ENCODE data around the gene KLF5. TPM values are rescaled to one million over a fixed set of nuclear protein-coding genes. Genes with fewer than 3 reads are reported as not detected.
A peak's percentile ranks its signal among the peaks of the same experiment; 100 is the strongest.

KLF5 gene
- total and polyA plus RNA-seq, 4 donors, result 22.2 to 58.6 (median 47.7) TPM

DNA sequence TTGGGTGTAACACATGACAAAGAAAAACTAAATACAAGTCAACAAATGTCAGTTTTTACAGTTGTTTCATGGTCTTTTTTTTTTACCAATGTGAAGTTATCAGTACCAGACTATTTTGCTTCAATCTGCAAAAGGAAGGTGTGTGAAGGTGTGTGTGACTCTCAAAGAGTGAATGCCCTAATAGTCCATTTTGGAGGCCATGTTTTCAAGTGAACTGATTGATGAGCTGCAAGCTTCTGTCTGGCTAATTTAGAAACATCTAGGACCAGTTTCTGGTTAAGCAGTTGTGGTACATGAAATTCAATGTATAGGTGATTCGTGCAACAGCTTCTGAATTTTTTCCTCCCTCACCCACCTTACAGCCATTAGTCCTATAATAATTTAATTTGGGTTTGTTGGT, 16.1 kb downstream of the KLF5 start:
- no peak for ATAC-seq (ENCODE audit: insufficient read depth, low FRiP score)
- TF ChIP-seq CTCF (IDR thresholded peaks at IDR 0.05; ENCODE audit: control extremely low read depth, extremely low read depth), result no peak
- Histone ChIP-seq H3K9me3 (ENCODE audit: control insufficient read depth in 4 of 4, insufficient read depth in 3 of 4, low read length in 3 of 4) (no peaks in the 10 kb centered on the region), H3K9ac (ENCODE audit: insufficient read depth in 1 of 2, low read length in 2 of 2) (no peak overlapping the region), H3K36me3 (ENCODE audit: control insufficient read depth in 4 of 4, insufficient read depth in 4 of 4, low read length in 4 of 4) (peaks cover 0 to 5% (median 0%) of the 10 kb centered on the region in 4 donors), H3K4me1 (ENCODE audit: control insufficient read depth in 5 of 5, insufficient read depth in 5 of 5, low read length in 5 of 5) (peaks cover 0 to 11% (median 0%) of the 10 kb centered on the region in 5 donors), H3K4me3 (no peak overlapping the region), H3K27me3 (ENCODE audit: control insufficient read depth in 3 of 3, insufficient read depth in 3 of 3, low read length in 2 of 3) (peaks cover 0 to 6% (median 0%) of the 10 kb centered on the region in 3 donors), H3K27ac (ENCODE audit: low read depth in 1 of 2, low read length in 1 of 2) (no peak overlapping the region)
- 85 to 90% methylated on average over 1 of the region's 1 CpG for WGBS, 2 donors
- DNase-seq, result no peak

DNA sequence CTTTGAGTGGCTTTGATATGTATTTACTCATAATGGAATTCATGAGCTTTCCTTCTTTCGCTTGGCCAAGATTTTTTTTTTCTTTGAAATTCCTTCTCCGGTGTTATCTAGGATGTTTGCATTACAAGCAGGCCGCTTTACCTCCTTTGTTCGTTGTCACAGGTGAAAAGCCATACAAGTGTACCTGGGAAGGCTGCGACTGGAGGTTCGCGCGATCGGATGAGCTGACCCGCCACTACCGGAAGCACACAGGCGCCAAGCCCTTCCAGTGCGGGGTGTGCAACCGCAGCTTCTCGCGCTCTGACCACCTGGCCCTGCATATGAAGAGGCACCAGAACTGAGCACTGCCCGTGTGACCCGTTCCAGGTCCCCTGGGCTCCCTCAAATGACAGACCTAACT, 16.7 kb downstream of the KLF5 start:
- H3K27me3 ChIP-seq (ENCODE audit: control insufficient read depth in 3 of 3, insufficient read depth in 3 of 3, low read length in 2 of 3), result peaks cover 0 to 6% (median 0%) of the 10 kb centered on the region in 3 donors
- H3K36me3 ChIP-seq (ENCODE audit: control insufficient read depth in 4 of 4, insufficient read depth in 4 of 4, low read length in 4 of 4), result peaks cover 0 to 5% (median 0%) of the 10 kb centered on the region in 4 donors
- H3K4me1 ChIP-seq (ENCODE audit: control insufficient read depth in 5 of 5, insufficient read depth in 5 of 5, low read length in 5 of 5), result peaks cover 0 to 11% (median 0%) of the 10 kb centered on the region in 5 donors
- H3K9me3 ChIP-seq (ENCODE audit: control insufficient read depth in 4 of 4, insufficient read depth in 3 of 4, low read length in 3 of 4), result no peaks in the 10 kb centered on the region
- TF ChIP-seq CTCF (IDR thresholded peaks at IDR 0.05; ENCODE audit: control extremely low read depth, extremely low read depth), result no peak
- WGBS, 2 donors, result 48 to 65% methylated on average over 18 of the region's 18 CpGs
- H3K27ac ChIP-seq (ENCODE audit: low read depth in 1 of 2, low read length in 1 of 2), result peak overlapping the region in 1 of 2 donors; percentile 55
- peak; percentile 15 for ATAC-seq (ENCODE audit: insufficient read depth, low FRiP score)
- peak; percentile 32 to 53 (median 43) for DNase-seq
- no peak overlapping the region for H3K9ac ChIP-seq (ENCODE audit: insufficient read depth in 1 of 2, low read length in 2 of 2)
- H3K4me3 ChIP-seq, result no peak overlapping the region

GRCh38 chr13:73075954-73076353, 17.1 kb downstream of the KLF5 start:
- Histone ChIP-seq H3K27ac (ENCODE audit: low read depth in 1 of 2, low read length in 1 of 2) (no peak overlapping the region), H3K27me3 (ENCODE audit: control insufficient read depth in 3 of 3, insufficient read depth in 3 of 3, low read length in 2 of 3) (peaks cover 0 to 6% (median 0%) of the 10 kb centered on the region in 3 donors), H3K4me1 (ENCODE audit: control insufficient read depth in 5 of 5, insufficient read depth in 5 of 5, low read length in 5 of 5) (peaks cover 0 to 11% (median 0%) of the 10 kb centered on the region in 5 donors), H3K9ac (ENCODE audit: insufficient read depth in 1 of 2, low read length in 2 of 2) (no peak overlapping the region), H3K4me3 (no peak overlapping the region), H3K9me3 (ENCODE audit: control insufficient read depth in 4 of 4, insufficient read depth in 3 of 4, low read length in 3 of 4) (no peaks in the 10 kb centered on the region), H3K36me3 (ENCODE audit: control insufficient read depth in 4 of 4, insufficient read depth in 4 of 4, low read length in 4 of 4) (peaks cover 0 to 5% (median 0%) of the 10 kb centered on the region in 4 donors)
- DNase-seq (no peak), ATAC-seq (ENCODE audit: insufficient read depth, low FRiP score) (no peak)
- no peak for TF ChIP-seq CTCF (IDR thresholded peaks at IDR 0.05; ENCODE audit: control extremely low read depth, extremely low read depth)
- WGBS, 2 donors, result 56 to 79% methylated on average over 2 of the region's 2 CpGs

- no peak for ATAC-seq (ENCODE audit: insufficient read depth, low FRiP score)
- no peak overlapping the region for H3K9ac ChIP-seq (ENCODE audit: insufficient read depth in 1 of 2, low read length in 2 of 2)
- H3K27ac ChIP-seq (ENCODE audit: low read depth in 1 of 2, low read length in 1 of 2), result no peak overlapping the region
- DNase-seq, result no peak
- 91 to 95% methylated on average over 9 of the region's 9 CpGs for WGBS, 2 donors
- peaks cover 0 to 5% (median 0%) of the 10 kb centered on the region in 4 donors for H3K36me3 ChIP-seq (ENCODE audit: control insufficient read depth in 4 of 4, insufficient read depth in 4 of 4, low read length in 4 of 4)
- H3K27me3 ChIP-seq (ENCODE audit: control insufficient read depth in 3 of 3, insufficient read depth in 3 of 3, low read length in 2 of 3), result peaks cover 0 to 6% (median 0%) of the 10 kb centered on the region in 3 donors
- no peak overlapping the region for H3K4me3 ChIP-seq
- H3K9me3 ChIP-seq (ENCODE audit: control insufficient read depth in 4 of 4, insufficient read depth in 3 of 4, low read length in 3 of 4), result no peaks in the 10 kb centered on the region
- no peak for TF ChIP-seq CTCF (IDR thresholded peaks at IDR 0.05; ENCODE audit: control extremely low read depth, extremely low read depth)
- H3K4me1 ChIP-seq (ENCODE audit: control insufficient read depth in 5 of 5, insufficient read depth in 5 of 5, low read length in 5 of 5), result peaks cover 0 to 11% (median 0%) of the 10 kb centered on the region in 5 donors
These were observed 19.1 kb downstream of the KLF5 start for GRCh38 chr13:73077865-73078264.
